HL-60 (cell line): Measurements from ENCODE around the gene DVL1.
A peak's percentile ranks its signal among the peaks of the same experiment; 100 is the strongest.

Experiments used
- DNase-seq, 2 experiments: peaks; one replicate each; pipeline ENCODE4 v3.0.0-alpha.2; 2010 to 2020; ENCODE audit warnings: low read depth in 1 of 2, low spot score in 1 of 2
- H3K27ac ChIP-seq: fragments of 250-450 bp; sonication (Bioruptor Pico); replicated peaks from 2 replicates; pipeline ENCODE4 v1.5.1; 2020; ENCODE audit warnings: mild to moderate bottlenecking, moderate library complexity
- H3K27me3 ChIP-seq: fragments of 250-450 bp; sonication (Bioruptor Pico); 2 replicates; pipeline ENCODE4 v1.5.1; 2021; ENCODE audit warnings: mild to moderate bottlenecking, moderate library complexity; ENCODE audit not compliant: insufficient read depth, poor library complexity, severe bottlenecking
- H3K4me3 ChIP-seq: replicated peaks from 2 replicates; pipeline ENCODE4 v1.5.1; 2011; ENCODE audit warnings: mild to moderate bottlenecking, control low read depth, low read length; ENCODE audit not compliant: insufficient read depth
- CTCF ChIP-seq: IDR thresholded peaks from one replicate; pipeline ENCODE4 v1.5.1; 2011; ENCODE audit warnings: low read length, control low read depth, inconsistent platforms; ENCODE audit not compliant: insufficient read depth
- GABPA ChIP-seq: IDR thresholded peaks from 2 replicates; pipeline ENCODE4 v1.6.1; 2012; ENCODE audit warnings: low read depth
- POLR2AphosphoS5 ChIP-seq: IDR thresholded peaks from 2 replicates; pipeline ENCODE4 v1.6.1; 2012; ENCODE audit warnings: low read depth
- REST ChIP-seq: IDR thresholded peaks from 2 replicates; pipeline ENCODE4 v1.6.1; 2012; ENCODE audit warnings: low read depth; ENCODE audit not compliant: insufficient replicate concordance
- SPI1 ChIP-seq: IDR thresholded peaks from 2 replicates; pipeline ENCODE4 v1.6.1; 2012; ENCODE audit warnings: low read depth, mild to moderate bottlenecking, borderline replicate concordance

Gene DVL1

DNA sequence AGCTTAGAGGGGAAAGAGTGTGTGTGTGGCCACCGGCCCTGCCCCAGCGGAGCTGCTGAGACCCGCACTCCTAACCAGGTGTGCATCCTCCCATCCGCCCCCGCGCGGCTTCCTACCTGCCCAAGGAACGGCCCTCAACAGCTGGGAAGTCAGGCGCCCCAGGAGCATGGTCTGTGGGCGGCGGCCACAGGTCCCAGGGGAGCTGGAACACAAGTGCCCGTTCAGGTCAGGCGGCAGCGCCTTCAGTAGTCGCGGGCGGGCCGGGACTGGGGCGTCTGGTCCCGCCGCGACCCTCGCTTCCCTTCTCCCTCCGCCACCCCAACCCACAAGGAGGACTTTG is 25.3 kb upstream of the DVL1 start:
- peak overlapping the region; percentile 91 for H3K27ac ChIP-seq
- H3K27me3 ChIP-seq, result no peaks in the 10 kb centered on the region
- H3K4me3 ChIP-seq, result peak overlapping the region; percentile 98
- TF ChIP-seq POLR2AphosphoS5 (no peak), REST (no peak), GABPA (no peak), SPI1 (no peak), CTCF (no peak)
- DNase-seq, result peak; percentile 16 to 47

GRCh38 chr1:1373815-1374588 is 24.8 kb upstream of the DVL1 start:
- no peak for DNase-seq
- Histone ChIP-seq H3K27ac (peak overlapping the region; percentile 91), H3K4me3 (peak overlapping the region; percentile 98), H3K27me3 (no peaks in the 10 kb centered on the region)
- no peak for TF ChIP-seq GABPA
- TF ChIP-seq CTCF, result no peak
- no peak for TF ChIP-seq SPI1
- TF ChIP-seq REST, result no peak
- TF ChIP-seq POLR2AphosphoS5, result no peak

GRCh38 chr1:1373051-1373814 is 24.0 kb upstream of the DVL1 start:
- Histone ChIP-seq H3K27me3 (no peaks in the 10 kb centered on the region), H3K4me3 (no peak overlapping the region), H3K27ac (no peak overlapping the region)
- DNase-seq, result no peak
- no peak for TF ChIP-seq POLR2AphosphoS5
- no peak for TF ChIP-seq GABPA
- no peak for TF ChIP-seq SPI1
- no peak for TF ChIP-seq REST
- TF ChIP-seq CTCF, result no peak
